ENCODE measurements around the gene AEBP1. TPM values are rescaled to one million over a fixed set of nuclear protein-coding genes. Genes with fewer than 3 reads are reported as not detected.

AEBP1 gene
- total and polyA plus RNA-seq, 8 donors = 14.6 to 179 (median 41.2) TPM

- Histone ChIP-seq H3K4me1 (peaks cover 26 to 88% (median 68%) of the 10 kb centered on the region in 4 donors), H3K9me3 (no peaks in the 10 kb centered on the region), H3K27me3 (no peaks in the 10 kb centered on the region), H3K4me3 (no peak overlapping the region), H3K36me3 (peaks cover 59 to 81% (median 80%) of the 10 kb centered on the region in 4 donors), H3K27ac (peak overlapping the region in 2 of 5 donors; percentile 35)
- 63 to 78% (median 70%) methylated on average over 5 of the region's 5 CpGs for WGBS, 5 donors
- intact Hi-C loops (cut with DNase I; ENCODE audit: low total_unique reads) = loop anchor here (10.0 kb wide), 2 partner anchors 47 to 117 kb away; partner anchors contain the start of gene POLD2
- no peak for DNase-seq
- TF ChIP-seq POLR2AphosphoS5 (IDR thresholded peaks at IDR 0.05) (no peak), POLR2A (IDR thresholded peaks at IDR 0.05) (no peak), EP300 (IDR thresholded peaks at IDR 0.05) (no peak)
- TF ChIP-seq, protein P1, sequence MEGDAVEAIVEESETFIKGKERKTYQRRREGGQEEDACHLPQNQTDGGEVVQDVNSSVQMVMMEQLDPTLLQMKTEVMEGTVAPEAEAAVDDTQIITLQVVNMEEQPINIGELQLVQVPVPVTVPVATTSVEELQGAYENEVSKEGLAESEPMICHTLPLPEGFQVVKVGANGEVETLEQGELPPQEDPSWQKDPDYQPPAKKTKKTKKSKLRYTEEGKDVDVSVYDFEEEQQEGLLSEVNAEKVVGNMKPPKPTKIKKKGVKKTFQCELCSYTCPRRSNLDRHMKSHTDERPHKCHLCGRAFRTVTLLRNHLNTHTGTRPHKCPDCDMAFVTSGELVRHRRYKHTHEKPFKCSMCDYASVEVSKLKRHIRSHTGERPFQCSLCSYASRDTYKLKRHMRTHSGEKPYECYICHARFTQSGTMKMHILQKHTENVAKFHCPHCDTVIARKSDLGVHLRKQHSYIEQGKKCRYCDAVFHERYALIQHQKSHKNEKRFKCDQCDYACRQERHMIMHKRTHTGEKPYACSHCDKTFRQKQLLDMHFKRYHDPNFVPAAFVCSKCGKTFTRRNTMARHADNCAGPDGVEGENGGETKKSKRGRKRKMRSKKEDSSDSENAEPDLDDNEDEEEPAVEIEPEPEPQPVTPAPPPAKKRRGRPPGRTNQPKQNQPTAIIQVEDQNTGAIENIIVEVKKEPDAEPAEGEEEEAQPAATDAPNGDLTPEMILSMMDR (IDR thresholded peaks at IDR 0.05) = no peak
These were observed 26.5 kb upstream of the AEBP1 start for GRCh38 chr7:44077681-44078091.

DNA sequence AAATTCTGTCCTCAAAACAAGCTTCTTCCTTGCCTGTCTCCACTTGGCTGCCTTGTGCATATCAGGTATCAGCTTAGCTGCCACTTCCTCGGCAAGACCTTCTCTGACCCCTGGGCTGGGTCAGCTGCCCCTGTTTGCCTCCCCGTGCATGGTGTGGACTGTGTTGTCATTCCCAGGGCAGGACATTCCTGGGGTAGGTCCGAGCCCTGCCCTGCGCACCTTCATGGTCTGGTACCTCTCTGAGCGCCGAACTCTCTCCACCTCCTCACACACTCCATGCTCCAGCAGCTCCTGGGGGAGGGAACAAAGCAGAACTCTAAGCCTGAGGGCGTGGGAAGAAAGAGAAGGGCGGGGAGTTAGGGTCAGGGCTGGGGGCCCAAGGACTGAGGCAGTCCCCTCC lies 25.6 kb upstream of the AEBP1 start:
- Histone ChIP-seq H3K4me1 (peaks cover 17 to 83% (median 62%) of the 10 kb centered on the region in 4 donors), H3K9me3 (no peaks in the 10 kb centered on the region), H3K4me3 (no peak overlapping the region), H3K36me3 (peaks cover 52 to 73% (median 72%) of the 10 kb centered on the region in 4 donors), H3K27me3 (no peaks in the 10 kb centered on the region), H3K27ac (peak overlapping the region in 1 of 5 donors; percentile 35)
- intact Hi-C loops (cut with DNase I; ENCODE audit: low total_unique reads) = loop anchor here (10.0 kb wide), 2 partner anchors 46 to 116 kb away; partner anchors contain the start of gene POLD2
- no peak for TF ChIP-seq EP300 (IDR thresholded peaks at IDR 0.05)
- no peak for DNase-seq
- 78 to 85% (median 80%) methylated on average over 6 to 8 of the region's 8 CpGs for WGBS, 5 donors

DNA sequence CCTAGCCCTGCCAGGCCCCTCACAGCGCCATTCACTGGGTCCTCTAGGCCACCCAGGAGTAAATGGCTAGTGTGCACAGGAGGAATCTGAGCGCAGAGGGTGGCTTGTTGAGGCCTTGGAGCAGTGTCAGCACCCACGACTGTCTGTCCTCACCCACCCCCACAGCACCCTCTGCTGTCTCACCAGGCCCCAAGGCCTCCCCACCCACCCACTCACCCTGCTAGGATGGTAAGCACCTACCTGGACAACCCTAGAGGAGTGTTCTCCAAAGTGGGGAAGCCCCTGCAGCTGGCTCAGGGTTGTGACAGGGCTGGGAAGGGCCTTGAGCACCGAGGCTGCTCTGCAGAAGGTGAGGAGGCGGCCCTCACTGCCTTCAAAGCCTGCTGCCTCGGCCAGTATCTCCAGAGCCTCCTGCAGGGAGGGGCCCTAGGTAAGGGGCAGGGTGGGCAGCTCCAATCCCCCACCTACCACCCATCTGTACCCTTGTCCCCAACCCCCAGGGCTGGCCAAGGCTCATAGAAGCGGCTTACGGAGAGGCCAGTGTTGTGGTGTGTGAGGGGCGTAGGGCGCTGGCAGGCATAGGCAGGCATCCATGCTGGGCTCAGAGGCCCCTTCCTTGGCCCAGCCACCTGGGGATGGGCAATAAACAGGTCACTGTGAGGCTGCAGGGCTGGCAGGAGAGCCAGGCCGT lies 24.7 kb upstream of the AEBP1 start:
- H3K27ac ChIP-seq = no peak overlapping the region
- intact Hi-C loops (cut with DNase I; ENCODE audit: low total_unique reads) = loop anchor here (10.0 kb wide), 2 partner anchors 45 to 115 kb away; partner anchors contain the start of gene POLD2
- TF ChIP-seq POLR2AphosphoS5 (IDR thresholded peaks at IDR 0.05) = no peak
- TF ChIP-seq POLR2A (IDR thresholded peaks at IDR 0.05) = no peak
- TF ChIP-seq, protein P1 (IDR thresholded peaks at IDR 0.05) = no peak
- no peak for TF ChIP-seq EP300 (IDR thresholded peaks at IDR 0.05)
- no peaks in the 10 kb centered on the region for H3K9me3 ChIP-seq
- H3K27me3 ChIP-seq = no peaks in the 10 kb centered on the region
- no peak for DNase-seq
- WGBS, 5 donors = 72 to 84% (median 82%) methylated on average over 10 to 11 of the region's 11 CpGs
- H3K4me1 ChIP-seq = peaks cover 8 to 73% (median 55%) of the 10 kb centered on the region in 4 donors
- H3K4me3 ChIP-seq = no peak overlapping the region
- peaks cover 48 to 63% (median 62%) of the 10 kb centered on the region in 4 donors for H3K36me3 ChIP-seq

GRCh38 chr7:44080118-44080517 lies 24.0 kb upstream of the AEBP1 start:
- DNase-seq = no peak

More at GRCh38 chr7:44080118-44080517, 24.0 kb upstream of the AEBP1 start:
- H3K9me3 ChIP-seq = no peaks in the 10 kb centered on the region
- H3K27ac ChIP-seq = no peak overlapping the region
- TF ChIP-seq EP300 (IDR thresholded peaks at IDR 0.05) (no peak), POLR2A (IDR thresholded peaks at IDR 0.05) (no peak), POLR2AphosphoS5 (IDR thresholded peaks at IDR 0.05) (no peak)
- TF ChIP-seq, protein P1 (IDR thresholded peaks at IDR 0.05) = no peak
- H3K36me3 ChIP-seq = peaks cover 48 to 57% (median 56%) of the 10 kb centered on the region in 4 donors
- peaks cover 7 to 67% (median 53%) of the 10 kb centered on the region in 4 donors for H3K4me1 ChIP-seq
- WGBS, 5 donors = 90 to 96% (median 93%) methylated on average over 5 of the region's 5 CpGs
- no peaks in the 10 kb centered on the region for H3K27me3 ChIP-seq
- H3K4me3 ChIP-seq = no peak overlapping the region
- intact Hi-C loops (cut with DNase I; ENCODE audit: low total_unique reads) = no loop called here
